GM23338 (cell line): Measurements from ENCODE around the gene CDC25B.
"Not testable (repeated sequence)": the region's sequence is repeated elsewhere in the genome, so short reads cannot be mapped to it uniquely, and the experiment has no call there.

Experiments
- EZH2 ChIP-seq: fragments of 200-600 bp; sonication (generic); IDR thresholded peaks from one replicate; pipeline ENCODE4 v1.8.0; 2017; ENCODE audit warnings: antibody characterized with exemption, mild to moderate bottlenecking, low read depth; ENCODE audit not compliant: unreplicated experiment
- EZH2phosphoT487 ChIP-seq: fragments of 200-600 bp; sonication (generic); IDR thresholded peaks from one replicate; pipeline ENCODE4 v1.8.1; 2018; ENCODE audit warnings: antibody characterized with exemption; ENCODE audit not compliant: unreplicated experiment
- POLR2AphosphoS5 ChIP-seq: IDR thresholded peaks from 2 replicates; pipeline ENCODE4 v1.6.1; 2016; ENCODE audit warnings: antibody characterized with exemption, low read depth
- TF ChIP-seq, protein P1 (sequence below), 2 experiments: fragments of 200-600 bp in 1 of 2; sonication (generic) in 1 of 2; conservative IDR thresholded peaks; 2 replicates each; pipeline versions ENCODE4 v1.5.1 to v1.6.1; 2016 to 2017; ENCODE audit warnings: antibody characterized with exemption in 2 of 2, low read depth in 2 of 2, mild to moderate bottlenecking in 2 of 2, moderate library complexity in 1 of 2
- TF ChIP-seq, protein P2 (sequence below): IDR thresholded peaks from one replicate; pipeline ENCODE4 v1.6.1; 2018; ENCODE audit warnings: antibody characterized with exemption; ENCODE audit not compliant: unreplicated experiment

DNA sequence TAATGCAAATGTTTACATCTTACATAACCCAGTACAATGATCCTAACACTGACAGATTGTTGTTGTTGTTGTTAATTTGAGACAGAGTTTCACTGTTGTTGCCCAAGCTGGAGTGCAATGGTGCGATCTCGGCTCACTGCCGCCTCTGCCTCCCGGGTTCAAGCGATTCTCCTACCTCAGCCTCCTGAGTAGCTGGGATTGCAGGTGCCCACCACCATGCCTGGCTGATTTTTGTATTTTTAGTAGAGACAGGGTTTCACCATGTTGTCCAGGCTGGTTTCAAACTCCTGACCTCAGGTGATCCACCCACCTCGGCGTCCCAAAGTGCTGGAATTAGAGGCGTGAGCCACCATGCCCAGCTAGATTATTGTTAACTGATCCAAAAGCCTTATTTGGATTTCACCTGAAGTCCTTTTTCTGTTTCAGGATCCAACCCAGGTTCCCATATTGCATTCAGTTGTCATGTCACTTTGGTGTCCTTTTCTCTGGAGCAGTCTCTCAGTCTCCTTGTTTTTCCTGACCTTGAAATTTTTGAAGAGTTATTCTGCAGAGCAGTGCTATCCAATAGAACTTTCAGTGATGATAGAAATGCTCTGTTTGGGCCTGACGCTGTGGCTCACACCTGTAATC lies 48.0 kb downstream of the CDC25B start:
- TF ChIP-seq, protein P1, sequence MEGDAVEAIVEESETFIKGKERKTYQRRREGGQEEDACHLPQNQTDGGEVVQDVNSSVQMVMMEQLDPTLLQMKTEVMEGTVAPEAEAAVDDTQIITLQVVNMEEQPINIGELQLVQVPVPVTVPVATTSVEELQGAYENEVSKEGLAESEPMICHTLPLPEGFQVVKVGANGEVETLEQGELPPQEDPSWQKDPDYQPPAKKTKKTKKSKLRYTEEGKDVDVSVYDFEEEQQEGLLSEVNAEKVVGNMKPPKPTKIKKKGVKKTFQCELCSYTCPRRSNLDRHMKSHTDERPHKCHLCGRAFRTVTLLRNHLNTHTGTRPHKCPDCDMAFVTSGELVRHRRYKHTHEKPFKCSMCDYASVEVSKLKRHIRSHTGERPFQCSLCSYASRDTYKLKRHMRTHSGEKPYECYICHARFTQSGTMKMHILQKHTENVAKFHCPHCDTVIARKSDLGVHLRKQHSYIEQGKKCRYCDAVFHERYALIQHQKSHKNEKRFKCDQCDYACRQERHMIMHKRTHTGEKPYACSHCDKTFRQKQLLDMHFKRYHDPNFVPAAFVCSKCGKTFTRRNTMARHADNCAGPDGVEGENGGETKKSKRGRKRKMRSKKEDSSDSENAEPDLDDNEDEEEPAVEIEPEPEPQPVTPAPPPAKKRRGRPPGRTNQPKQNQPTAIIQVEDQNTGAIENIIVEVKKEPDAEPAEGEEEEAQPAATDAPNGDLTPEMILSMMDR (conservative IDR thresholded peaks at IDR 0.05; ENCODE audit: low read depth in 2 of 2), result not testable (repeated sequence)
- not testable (repeated sequence) for TF ChIP-seq EZH2, POLR2AphosphoS5, EZH2phosphoT487
- TF ChIP-seq, protein P2, sequence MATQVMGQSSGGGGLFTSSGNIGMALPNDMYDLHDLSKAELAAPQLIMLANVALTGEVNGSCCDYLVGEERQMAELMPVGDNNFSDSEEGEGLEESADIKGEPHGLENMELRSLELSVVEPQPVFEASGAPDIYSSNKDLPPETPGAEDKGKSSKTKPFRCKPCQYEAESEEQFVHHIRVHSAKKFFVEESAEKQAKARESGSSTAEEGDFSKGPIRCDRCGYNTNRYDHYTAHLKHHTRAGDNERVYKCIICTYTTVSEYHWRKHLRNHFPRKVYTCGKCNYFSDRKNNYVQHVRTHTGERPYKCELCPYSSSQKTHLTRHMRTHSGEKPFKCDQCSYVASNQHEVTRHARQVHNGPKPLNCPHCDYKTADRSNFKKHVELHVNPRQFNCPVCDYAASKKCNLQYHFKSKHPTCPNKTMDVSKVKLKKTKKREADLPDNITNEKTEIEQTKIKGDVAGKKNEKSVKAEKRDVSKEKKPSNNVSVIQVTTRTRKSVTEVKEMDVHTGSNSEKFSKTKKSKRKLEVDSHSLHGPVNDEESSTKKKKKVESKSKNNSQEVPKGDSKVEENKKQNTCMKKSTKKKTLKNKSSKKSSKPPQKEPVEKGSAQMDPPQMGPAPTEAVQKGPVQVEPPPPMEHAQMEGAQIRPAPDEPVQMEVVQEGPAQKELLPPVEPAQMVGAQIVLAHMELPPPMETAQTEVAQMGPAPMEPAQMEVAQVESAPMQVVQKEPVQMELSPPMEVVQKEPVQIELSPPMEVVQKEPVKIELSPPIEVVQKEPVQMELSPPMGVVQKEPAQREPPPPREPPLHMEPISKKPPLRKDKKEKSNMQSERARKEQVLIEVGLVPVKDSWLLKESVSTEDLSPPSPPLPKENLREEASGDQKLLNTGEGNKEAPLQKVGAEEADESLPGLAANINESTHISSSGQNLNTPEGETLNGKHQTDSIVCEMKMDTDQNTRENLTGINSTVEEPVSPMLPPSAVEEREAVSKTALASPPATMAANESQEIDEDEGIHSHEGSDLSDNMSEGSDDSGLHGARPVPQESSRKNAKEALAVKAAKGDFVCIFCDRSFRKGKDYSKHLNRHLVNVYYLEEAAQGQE, result not testable (repeated sequence)
